SK-N-MC (cell line): ENCODE data around the gene MRPL53.

Source experiments
- DNase-seq: peaks from one replicate; pipeline ENCODE4 v3.0.0-alpha.2; 2011; ENCODE audit warnings: low read depth, low spot score
- H3K27ac ChIP-seq: fragments of 200-600 bp; sonication (generic); 2 replicates; pipeline ENCODE4 v1.5.1; 2016; ENCODE audit warnings: mixed run types
- H3K36me3 ChIP-seq: fragments of 200-600 bp; sonication (generic); 2 replicates; pipeline ENCODE4 v1.6.1; 2017; ENCODE audit warnings: antibody characterized with exemption, low read length, mixed read lengths; ENCODE audit not compliant: insufficient read depth
- H3K4me3 ChIP-seq: fragments of 200-600 bp; sonication (generic); 2 replicates; pipeline ENCODE4 v1.5.1; 2016
- H3K9ac ChIP-seq: fragments of 200-600 bp; sonication (generic); 2 replicates; pipeline ENCODE4 v1.8.0; 2017; ENCODE audit warnings: mixed run types, mixed read lengths; ENCODE audit not compliant: insufficient read length
- H3K9me3 ChIP-seq: fragments of 200-600 bp; sonication (generic); 2 replicates; pipeline ENCODE4 v1.6.1; 2017; ENCODE audit warnings: low read depth, mild to moderate bottlenecking, antibody characterized with exemption, low read length, moderate library complexity, mixed read lengths
- EZH2 ChIP-seq: fragments of 200-600 bp; sonication (generic); IDR thresholded peaks from one replicate; pipeline ENCODE4 v1.6.1; 2017; ENCODE audit warnings: antibody characterized with exemption
- FOXP2 ChIP-seq: optimal IDR thresholded peaks from 2 replicates; pipeline ENCODE3; 2011; ENCODE audit warnings: mild to moderate bottlenecking, moderate library complexity; ENCODE audit not compliant: insufficient read depth; ENCODE audit errors: extremely low read length, control extremely low read depth
- POLR2AphosphoS5 ChIP-seq: IDR thresholded peaks from 2 replicates; pipeline ENCODE4 v1.6.1; 2012; ENCODE audit warnings: mild to moderate bottlenecking, low read depth, low read length, borderline replicate concordance

MRPL53 gene

GRCh38 chr2:74472086-74472944 is at the start of gene MRPL53:
TSS of gene MRPL53 (minus strand) at chr2:74472680. CDS start at chr2:74472660, 20 bp downstream.
- peak; percentile 75 for TF ChIP-seq FOXP2
- TF ChIP-seq POLR2AphosphoS5, result peak; percentile 99
- no peak for TF ChIP-seq EZH2
- no peaks in the 10 kb centered on the region for H3K9me3 ChIP-seq
- H3K36me3 ChIP-seq, result peaks cover 15% of the 10 kb centered on the region; the same call in 1 of the 2 replicates
- H3K27ac ChIP-seq, result peak within 1 kb of the TSS; percentile 92
- peak within 1 kb of the TSS; percentile 95 for H3K9ac ChIP-seq
- DNase-seq, result peak; percentile 74
- peak within 1 kb of the TSS; percentile 98 for H3K4me3 ChIP-seq

- Histone ChIP-seq H3K9me3 (no peaks in the 10 kb centered on the region), H3K9ac (no peak overlapping the region), H3K36me3 (no peaks in the 10 kb centered on the region), H3K27ac (no peak overlapping the region), H3K4me3 (no peak overlapping the region)
- no peak for TF ChIP-seq POLR2AphosphoS5
- TF ChIP-seq EZH2, result no peak
- TF ChIP-seq FOXP2, result no peak
- DNase-seq, result no peak
Measured at GRCh38 chr2:74516650-74517049, 44.2 kb upstream of the MRPL53 start.

- DNase-seq, result no peak
- Histone ChIP-seq H3K9ac (no peak overlapping the region), H3K4me3 (no peak overlapping the region), H3K9me3 (no peaks in the 10 kb centered on the region), H3K27ac (no peak overlapping the region), H3K36me3 (no peaks in the 10 kb centered on the region)
- no peak for TF ChIP-seq EZH2
- no peak for TF ChIP-seq POLR2AphosphoS5
- no peak for TF ChIP-seq FOXP2
Measured at GRCh38 chr2:74515981-74516633, 43.6 kb upstream of the MRPL53 start.

- Histone ChIP-seq H3K9ac (no peak overlapping the region), H3K36me3 (no peaks in the 10 kb centered on the region), H3K9me3 (no peaks in the 10 kb centered on the region), H3K4me3 (no peak overlapping the region), H3K27ac (no peak overlapping the region)
- TF ChIP-seq FOXP2 (no peak), EZH2 (no peak), POLR2AphosphoS5 (no peak)
- DNase-seq, result no peak
Measured at GRCh38 chr2:74515271-74515980, 42.9 kb upstream of the MRPL53 start.

GRCh38 chr2:74514368-74515270 is 42.1 kb upstream of the MRPL53 start, which contains the start of gene TLX2:
TSS of gene TLX2 (plus strand) at chr2:74514450. CDS start at chr2:74514807, 357 bp downstream.
- Histone ChIP-seq H3K36me3 (no peaks in the 10 kb centered on the region), H3K9ac (no peak within 1 kb of the TSS), H3K4me3 (peak within 1 kb of the TSS; percentile 55), H3K9me3 (no peaks in the 10 kb centered on the region), H3K27ac (no peak within 1 kb of the TSS)
- TF ChIP-seq EZH2, result no peak
- no peak for DNase-seq

GRCh38 chr2:74513605-74514367 is 41.3 kb upstream of the MRPL53 start:
- no peak overlapping the region for H3K27ac ChIP-seq
- TF ChIP-seq POLR2AphosphoS5 (no peak), EZH2 (no peak), FOXP2 (no peak)
- no peak overlapping the region for H3K9ac ChIP-seq
- H3K36me3 ChIP-seq, result no peaks in the 10 kb centered on the region
- DNase-seq, result no peak
- peak overlapping the region; percentile 55 for H3K4me3 ChIP-seq
- no peaks in the 10 kb centered on the region for H3K9me3 ChIP-seq
